ENCODE results near the gene ZFP90.

GRCh38 chr16:68493412-68494070 lies 45.5 kb upstream of the ZFP90 start:
- TF ChIP-seq ZNF239 (CRISPR knock-in tag; IDR thresholded peaks at IDR 0.05) = no peak
- TF ChIP-seq HOXB6 (CRISPR knock-in tag; IDR thresholded peaks at IDR 0.05; ENCODE audit: borderline replicate concordance) = no peak

All from K562 (cell line).